HepG2 (cell line): ENCODE results near the gene CNTRL. TPM values are rescaled to one million over a fixed set of nuclear protein-coding genes. Genes with fewer than 3 reads are reported as not detected.

Experiments used
- EP300 ChIP-seq, 3 experiments: sonication (generic) in 1 of 3; formaldehyde crosslinking in 1 of 3; IDR thresholded peaks; 2 replicates each; pipeline versions ENCODE4 v1.5.1 to v1.6.1; 2011 to 2020; ENCODE audit warnings: low read depth in 2 of 3, low read length in 2 of 3, borderline replicate concordance in 1 of 3, improper control_type of control experiment in 1 of 3, mild to moderate bottlenecking in 1 of 3, missing genetic modification reagents in 1 of 3, moderate library complexity in 1 of 3
- FOXA1 ChIP-seq, 2 experiments: fragments of 450-650 bp in 1 of 2; sonication (generic) in 1 of 2; formaldehyde crosslinking in 1 of 2; IDR thresholded peaks; 2 replicates each; pipeline versions ENCODE4 v1.4.0 to v1.6.1; 2016 to 2020; ENCODE audit warnings: missing genetic modification reagents in 1 of 2
- FOXJ3 ChIP-seq: sonication (generic); formaldehyde crosslinking; IDR thresholded peaks from 2 replicates; pipeline ENCODE4 v1.4.0; 2020; ENCODE audit warnings: missing genetic modification reagents, mild to moderate bottlenecking, borderline replicate concordance
- GATAD1 ChIP-seq: IDR thresholded peaks from 2 replicates; pipeline ENCODE4 v1.6.1; 2016; ENCODE audit warnings: missing genetic modification reagents, missing compliant biosample characterization
- RXRB ChIP-seq: IDR thresholded peaks from 2 replicates; pipeline ENCODE4 v1.6.1; 2016; ENCODE audit warnings: borderline replicate concordance, missing genetic modification reagents, missing compliant biosample characterization
- SMAD1 ChIP-seq: sonication (generic); formaldehyde crosslinking; IDR thresholded peaks from 2 replicates; pipeline ENCODE4 v1.4.0; 2020; ENCODE audit warnings: missing genetic modification reagents, low read depth, mild to moderate bottlenecking, borderline replicate concordance
- THRA ChIP-seq: sonication (generic); formaldehyde crosslinking; IDR thresholded peaks from 2 replicates; pipeline ENCODE4 v1.4.0; 2020; ENCODE audit warnings: missing genetic modification reagents, borderline replicate concordance
- ZBTB14 ChIP-seq: sonication (generic); formaldehyde crosslinking; IDR thresholded peaks from 2 replicates; pipeline ENCODE4 v1.4.0; 2020; ENCODE audit warnings: missing genetic modification reagents
- ZBTB39 ChIP-seq: sonication (generic); formaldehyde crosslinking; IDR thresholded peaks from 2 replicates; pipeline ENCODE4 v1.5.0; 2020; ENCODE audit warnings: missing genetic modification reagents
- ZNF225 ChIP-seq: sonication (generic); formaldehyde crosslinking; IDR thresholded peaks from 2 replicates; pipeline ENCODE4 v1.4.0; 2020; ENCODE audit warnings: mild to moderate bottlenecking, missing genetic modification reagents
- ZNF331 ChIP-seq: sonication (generic); formaldehyde crosslinking; IDR thresholded peaks from 2 replicates; pipeline ENCODE4 v1.4.0; 2020; ENCODE audit warnings: missing genetic modification reagents
- polyA plus RNA-seq, 8 experiments: library from polyadenylated mRNA; depleted of rRNA in 3 of 8; stranded (reverse) in 7 of 8; unstranded in 1 of 8; fragments of >200 nt; fragmentation: Illumina TruSeq in 4 of 8; extraction: Trizol in 4 of 8; gene quantifications; 2 replicates each; pipeline versions ENCODE4 v1.2.1 to v1.2.3, GENCODE V29; 2011 to 2016; ENCODE audit warnings: low read depth in 4 of 8, missing spikeins in 1 of 8, mixed read lengths in 1 of 8; ENCODE audit not compliant: insufficient read depth in 1 of 8
- total RNA-seq, 5 experiments: library from RNA; depleted of rRNA; stranded (reverse); fragments of >200 nt; fragmentation: Illumina TruSeq; extraction: Trizol; gene quantifications; 2 replicates each; pipeline ENCODE4 v1.2.3, GENCODE V29; 2016; ENCODE audit warnings: low read depth in 1 of 5
- TF ChIP-seq, protein P1 (sequence below): sonication (generic); formaldehyde crosslinking; IDR thresholded peaks from 2 replicates; pipeline ENCODE4 v1.4.0; 2020; ENCODE audit warnings: missing genetic modification reagents
- TF ChIP-seq, protein P2 (sequence below): sonication (generic); formaldehyde crosslinking; IDR thresholded peaks from 2 replicates; pipeline ENCODE4 v1.5.1; 2020; ENCODE audit warnings: mild to moderate bottlenecking, missing genetic modification reagents, borderline replicate concordance

Gene CNTRL
- total and polyA plus RNA-seq, 2 of the 13 experiments (the other 11 are each of a cell fraction or from before 2014, with no cell fraction given) = 7.5 to 11.8 TPM

DNA sequence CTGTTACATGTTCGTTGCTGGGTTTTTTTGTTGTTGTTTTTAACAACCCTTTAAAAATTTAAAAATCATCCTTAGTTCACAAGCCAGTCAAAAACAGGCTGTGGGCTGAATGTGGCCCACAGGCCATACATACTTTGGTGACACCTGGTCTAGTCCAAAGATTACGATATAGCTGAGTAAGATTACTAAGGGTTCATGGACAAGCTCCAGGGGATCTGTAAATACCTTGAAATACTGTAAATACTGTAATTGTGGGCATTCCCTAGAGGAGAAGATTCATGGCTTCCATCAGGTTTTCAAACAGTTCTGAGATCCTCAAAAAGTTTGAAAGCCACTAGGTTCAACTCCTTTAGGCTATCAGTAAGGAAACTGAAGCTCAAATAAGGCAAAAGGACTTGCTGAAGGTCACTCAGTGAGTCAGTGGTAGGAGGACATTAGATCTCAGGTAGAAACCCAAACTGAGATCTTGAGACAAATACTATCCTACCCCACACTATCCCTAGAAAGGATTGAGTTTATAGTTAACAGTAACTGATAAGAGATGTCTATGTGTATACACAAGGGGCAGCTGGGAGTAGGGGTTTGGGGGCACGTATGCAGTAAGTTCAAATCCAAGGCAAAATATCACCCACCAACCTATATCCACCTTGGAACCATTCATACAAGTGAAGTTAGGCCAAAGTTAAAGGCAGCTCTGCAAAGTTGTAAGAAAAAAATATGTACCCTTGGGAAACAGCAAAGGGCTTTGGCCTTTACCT, 109.1 kb downstream of the CNTRL start (continued):
- peak; percentile 13; the same call in 1 of the 2 replicates for TF ChIP-seq GATAD1 (CRISPR knock-in tag)
- peak; percentile 71 for TF ChIP-seq RXRB (CRISPR knock-in tag)
- peak; percentile 33; the same call in 1 of the 2 replicates for TF ChIP-seq FOXJ3 (CRISPR knock-in tag)
- peak in 1 of 2 experiments; percentile 57; a peak in 1 of 4 replicates for TF ChIP-seq EP300 (IDR thresholded peaks at IDR 0.05; ENCODE audit: low read depth in 2 of 2, low read length in 2 of 2)
- TF ChIP-seq EP300 (CRISPR knock-in tag; IDR thresholded peaks at IDR 0.05; ENCODE audit: borderline replicate concordance) = no peak
- TF ChIP-seq, protein P1, sequence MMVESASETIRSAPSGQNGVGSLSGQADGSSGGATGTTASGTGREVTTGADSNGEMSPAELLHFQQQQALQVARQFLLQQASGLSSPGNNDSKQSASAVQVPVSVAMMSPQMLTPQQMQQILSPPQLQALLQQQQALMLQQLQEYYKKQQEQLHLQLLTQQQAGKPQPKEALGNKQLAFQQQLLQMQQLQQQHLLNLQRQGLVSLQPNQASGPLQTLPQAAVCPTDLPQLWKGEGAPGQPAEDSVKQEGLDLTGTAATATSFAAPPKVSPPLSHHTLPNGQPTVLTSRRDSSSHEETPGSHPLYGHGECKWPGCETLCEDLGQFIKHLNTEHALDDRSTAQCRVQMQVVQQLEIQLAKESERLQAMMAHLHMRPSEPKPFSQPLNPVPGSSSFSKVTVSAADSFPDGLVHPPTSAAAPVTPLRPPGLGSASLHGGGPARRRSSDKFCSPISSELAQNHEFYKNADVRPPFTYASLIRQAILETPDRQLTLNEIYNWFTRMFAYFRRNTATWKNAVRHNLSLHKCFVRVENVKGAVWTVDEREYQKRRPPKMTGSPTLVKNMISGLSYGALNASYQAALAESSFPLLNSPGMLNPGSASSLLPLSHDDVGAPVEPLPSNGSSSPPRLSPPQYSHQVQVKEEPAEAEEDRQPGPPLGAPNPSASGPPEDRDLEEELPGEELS (CRISPR knock-in tag) = peak; percentile 16; the same call in 1 of the 2 replicates
- TF ChIP-seq SMAD1 (CRISPR knock-in tag) = no peak
- 0 out of 2 replicates have a peak, but pooled peaks have one; percentile 27 for TF ChIP-seq THRA (CRISPR knock-in tag)
- no peak for TF ChIP-seq ZBTB14 (CRISPR knock-in tag)
- TF ChIP-seq FOXA1 (IDR thresholded peaks at IDR 0.05) = no peak
- TF ChIP-seq FOXA1 (CRISPR knock-in tag; IDR thresholded peaks at IDR 0.05) = peak; percentile 56
- no peak for TF ChIP-seq ZNF225 (CRISPR knock-in tag)
- TF ChIP-seq, protein P2, sequence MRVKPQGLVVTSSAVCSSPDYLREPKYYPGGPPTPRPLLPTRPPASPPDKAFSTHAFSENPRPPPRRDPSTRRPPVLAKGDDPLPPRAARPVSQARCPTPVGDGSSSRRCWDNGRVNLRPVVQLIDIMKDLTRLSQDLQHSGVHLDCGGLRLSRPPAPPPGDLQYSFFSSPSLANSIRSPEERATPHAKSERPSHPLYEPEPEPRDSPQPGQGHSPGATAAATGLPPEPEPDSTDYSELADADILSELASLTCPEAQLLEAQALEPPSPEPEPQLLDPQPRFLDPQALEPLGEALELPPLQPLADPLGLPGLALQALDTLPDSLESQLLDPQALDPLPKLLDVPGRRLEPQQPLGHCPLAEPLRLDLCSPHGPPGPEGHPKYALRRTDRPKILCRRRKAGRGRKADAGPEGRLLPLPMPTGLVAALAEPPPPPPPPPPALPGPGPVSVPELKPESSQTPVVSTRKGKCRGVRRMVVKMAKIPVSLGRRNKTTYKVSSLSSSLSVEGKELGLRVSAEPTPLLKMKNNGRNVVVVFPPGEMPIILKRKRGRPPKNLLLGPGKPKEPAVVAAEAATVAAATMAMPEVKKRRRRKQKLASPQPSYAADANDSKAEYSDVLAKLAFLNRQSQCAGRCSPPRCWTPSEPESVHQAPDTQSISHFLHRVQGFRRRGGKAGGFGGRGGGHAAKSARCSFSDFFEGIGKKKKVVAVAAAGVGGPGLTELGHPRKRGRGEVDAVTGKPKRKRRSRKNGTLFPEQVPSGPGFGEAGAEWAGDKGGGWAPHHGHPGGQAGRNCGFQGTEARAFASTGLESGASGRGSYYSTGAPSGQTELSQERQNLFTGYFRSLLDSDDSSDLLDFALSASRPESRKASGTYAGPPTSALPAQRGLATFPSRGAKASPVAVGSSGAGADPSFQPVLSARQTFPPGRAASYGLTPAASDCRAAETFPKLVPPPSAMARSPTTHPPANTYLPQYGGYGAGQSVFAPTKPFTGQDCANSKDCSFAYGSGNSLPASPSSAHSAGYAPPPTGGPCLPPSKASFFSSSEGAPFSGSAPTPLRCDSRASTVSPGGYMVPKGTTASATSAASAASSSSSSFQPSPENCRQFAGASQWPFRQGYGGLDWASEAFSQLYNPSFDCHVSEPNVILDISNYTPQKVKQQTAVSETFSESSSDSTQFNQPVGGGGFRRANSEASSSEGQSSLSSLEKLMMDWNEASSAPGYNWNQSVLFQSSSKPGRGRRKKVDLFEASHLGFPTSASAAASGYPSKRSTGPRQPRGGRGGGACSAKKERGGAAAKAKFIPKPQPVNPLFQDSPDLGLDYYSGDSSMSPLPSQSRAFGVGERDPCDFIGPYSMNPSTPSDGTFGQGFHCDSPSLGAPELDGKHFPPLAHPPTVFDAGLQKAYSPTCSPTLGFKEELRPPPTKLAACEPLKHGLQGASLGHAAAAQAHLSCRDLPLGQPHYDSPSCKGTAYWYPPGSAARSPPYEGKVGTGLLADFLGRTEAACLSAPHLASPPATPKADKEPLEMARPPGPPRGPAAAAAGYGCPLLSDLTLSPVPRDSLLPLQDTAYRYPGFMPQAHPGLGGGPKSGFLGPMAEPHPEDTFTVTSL = peak; percentile 13; the same call in 1 of the 2 replicates
- 0 out of 2 replicates have a peak, but pooled peaks have one; percentile 24 for TF ChIP-seq ZNF331
- 0 out of 2 replicates have a peak, but pooled peaks have one; percentile 33 for TF ChIP-seq ZBTB39 (CRISPR knock-in tag)
